ENCODE data around the gene MEIOSIN.

DNA sequence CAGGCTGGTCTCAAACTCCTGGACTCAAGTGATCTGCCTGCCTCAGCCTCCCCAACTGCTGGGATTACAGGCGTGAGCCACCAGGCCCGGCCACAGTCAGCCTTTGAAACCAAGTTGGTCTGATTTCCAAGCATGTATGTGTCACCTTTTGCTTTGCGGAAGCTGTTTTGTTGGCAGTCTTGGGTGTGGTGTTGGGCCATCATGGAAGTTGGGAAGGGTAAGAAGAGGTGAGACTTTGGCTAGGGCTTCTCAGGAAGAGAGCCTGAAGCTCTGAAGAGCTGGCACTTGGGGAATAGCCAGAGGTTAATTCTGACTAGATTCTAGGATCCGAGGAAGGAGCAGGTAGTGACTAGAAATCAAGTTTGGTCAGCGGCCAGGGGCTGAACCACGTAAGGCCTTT, 79.1 kb downstream of the MEIOSIN start:
- no peak for TF ChIP-seq ZNF696 (CRISPR knock-in tag; conservative IDR thresholded peaks at IDR 0.05)
- TF ChIP-seq, protein P1, sequence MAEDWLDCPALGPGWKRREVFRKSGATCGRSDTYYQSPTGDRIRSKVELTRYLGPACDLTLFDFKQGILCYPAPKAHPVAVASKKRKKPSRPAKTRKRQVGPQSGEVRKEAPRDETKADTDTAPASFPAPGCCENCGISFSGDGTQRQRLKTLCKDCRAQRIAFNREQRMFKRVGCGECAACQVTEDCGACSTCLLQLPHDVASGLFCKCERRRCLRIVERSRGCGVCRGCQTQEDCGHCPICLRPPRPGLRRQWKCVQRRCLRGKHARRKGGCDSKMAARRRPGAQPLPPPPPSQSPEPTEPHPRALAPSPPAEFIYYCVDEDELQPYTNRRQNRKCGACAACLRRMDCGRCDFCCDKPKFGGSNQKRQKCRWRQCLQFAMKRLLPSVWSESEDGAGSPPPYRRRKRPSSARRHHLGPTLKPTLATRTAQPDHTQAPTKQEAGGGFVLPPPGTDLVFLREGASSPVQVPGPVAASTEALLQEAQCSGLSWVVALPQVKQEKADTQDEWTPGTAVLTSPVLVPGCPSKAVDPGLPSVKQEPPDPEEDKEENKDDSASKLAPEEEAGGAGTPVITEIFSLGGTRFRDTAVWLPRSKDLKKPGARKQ (CRISPR knock-in tag; IDR thresholded peaks at IDR 0.05) = no peak
